ENCODE data around the gene IGF2R. TPM values are rescaled to one million over a fixed set of nuclear protein-coding genes. Genes with fewer than 3 reads are reported as not detected.
A peak's percentile ranks its signal among the peaks of the same experiment; 100 is the strongest.

IGF2R gene
- total RNA-seq, 2 experiments from 2014 or later: 19.3 to 37.6 TPM

- Histone ChIP-seq H3K79me2 (ENCODE audit: insufficient read depth, low read depth, low read length) (no peaks in the 10 kb centered on the region), H3K9me3 (ENCODE audit: low read length) (peaks cover 13% of the 10 kb centered on the region; the same call in 1 of the 2 replicates), H4K20me1 (ENCODE audit: insufficient read depth, low read length) (no peaks in the 10 kb centered on the region), H3K27ac (ENCODE audit: low read depth, low read length, poor library complexity, severe bottlenecking) (no peak overlapping the region), H3K4me3 (ENCODE audit: low read depth, low read length, poor library complexity, severe bottlenecking) (no peak overlapping the region), H3K36me3 (ENCODE audit: insufficient read depth, low read length) (no peaks in the 10 kb centered on the region), H3K9me2 (ENCODE audit: insufficient read depth, low read length) (no peaks in the 10 kb centered on the region), H3K4me2 (ENCODE audit: low read length) (no peak overlapping the region), H2AFZ (ENCODE audit: low read length) (no peak overlapping the region), H3K4me1 (ENCODE audit: insufficient read depth, low read length, poor library complexity, severe bottlenecking) (no peaks in the 10 kb centered on the region)
- TF ChIP-seq EZH2phosphoT487 (IDR thresholded peaks at IDR 0.05; ENCODE audit: borderline replicate concordance, low read depth, low read length) (no peak), CTCF (conservative IDR thresholded peaks at IDR 0.05; ENCODE audit: low read length) (no peak)
- BruUV-seq (replicated peaks): no TSS peak
- intact Hi-C loops (cut with micrococcal nuclease; ENCODE audit: unreplicated experiment): loop anchor here (2.0 to 5.0 kb wide), 2 partner anchors 77 to 219 kb away; no protein-coding TSS in a partner anchor
- ChIA-PET POLR2A (no interaction called here), CTCF (ENCODE audit: unreplicated experiment) (no interaction called here)
- DNase-seq (ENCODE audit: low spot score): no peak
Measured at GRCh38 chr6:159939591-159940016, 29.3 kb upstream of the IGF2R start.

- no peak overlapping the region for H3K4me3 ChIP-seq (ENCODE audit: low read depth, low read length, poor library complexity, severe bottlenecking)
- no peaks in the 10 kb centered on the region for H3K4me1 ChIP-seq (ENCODE audit: insufficient read depth, low read length, poor library complexity, severe bottlenecking)
- no peaks in the 10 kb centered on the region for H3K79me2 ChIP-seq (ENCODE audit: insufficient read depth, low read depth, low read length)
- DNase-seq (ENCODE audit: low spot score): peak; percentile 51
- H3K4me2 ChIP-seq (ENCODE audit: low read length): no peak overlapping the region
- intact Hi-C loops (cut with micrococcal nuclease; ENCODE audit: unreplicated experiment): loop anchor here (1.0 to 5.0 kb wide), 3 partner anchors 79 to 250 kb away; no protein-coding TSS in a partner anchor
- H3K36me3 ChIP-seq (ENCODE audit: insufficient read depth, low read length): no peaks in the 10 kb centered on the region
- H3K9me2 ChIP-seq (ENCODE audit: insufficient read depth, low read length): no peaks in the 10 kb centered on the region
- CTCF ChIA-PET (ENCODE audit: unreplicated experiment): no interaction called here
- H2AFZ ChIP-seq (ENCODE audit: low read length): no peak overlapping the region
- no peaks in the 10 kb centered on the region for H4K20me1 ChIP-seq (ENCODE audit: insufficient read depth, low read length)
- POLR2A ChIA-PET: interaction anchor here (0.6 to 1.0 kb wide), 2 partner anchors 65 to 543 kb away, joined by 3 to 4 read pairs; no protein-coding TSS in a partner anchor
- H3K9me3 ChIP-seq (ENCODE audit: low read length): 0 out of 2 replicates have a peak, but pooled peaks cover 7% of the 10 kb centered on the region
- TF ChIP-seq EZH2phosphoT487 (IDR thresholded peaks at IDR 0.05; ENCODE audit: borderline replicate concordance, low read depth, low read length) (no peak), CTCF (conservative IDR thresholded peaks at IDR 0.05; ENCODE audit: low read length) (peak; percentile 77)
- H3K27ac ChIP-seq (ENCODE audit: low read depth, low read length, poor library complexity, severe bottlenecking): no peak overlapping the region
- BruUV-seq (replicated peaks): no TSS peak
Measured at GRCh38 chr6:159941286-159942113, 27.4 kb upstream of the IGF2R start.
